H1 (cell line): ENCODE measurements around the gene DPP10.

Source experiments
- CTCF ChIP-seq, 3 experiments: IDR thresholded peaks; 1 replicate in 2 of 3; 2 replicates in 1 of 3; pipeline versions ENCODE4 v1.5.1 to v1.6.1; 2011; ENCODE audit warnings: low read length in 3 of 3, mild to moderate bottlenecking in 3 of 3, inconsistent platforms in 2 of 3, low read depth in 1 of 3, moderate library complexity in 1 of 3; ENCODE audit not compliant: insufficient read depth in 1 of 3; ENCODE audit errors: control extremely low read depth in 1 of 3
- EZH2 ChIP-seq: fragments of 200-600 bp; sonication (generic); IDR thresholded peaks from 2 replicates; pipeline ENCODE4 v1.7.1; 2012; ENCODE audit warnings: low read depth, mild to moderate bottlenecking, moderate library complexity, low read length, inconsistent platforms; ENCODE audit not compliant: severe bottlenecking
- POLR2A ChIP-seq, 2 experiments: IDR thresholded peaks; 1 replicate in 1 of 2; 2 replicates in 1 of 2; pipeline ENCODE4 v1.6.1; 2011; ENCODE audit warnings: low read depth in 2 of 2, low read length in 2 of 2, mild to moderate bottlenecking in 2 of 2; ENCODE audit errors: control extremely low read depth in 1 of 2
- POLR2AphosphoS5 ChIP-seq: IDR thresholded peaks from 2 replicates; pipeline ENCODE4 v1.6.1; 2011; ENCODE audit warnings: low read depth, low read length
- ZNF274 ChIP-seq: IDR thresholded peaks from 2 replicates; pipeline ENCODE4 v1.7.0; 2012; ENCODE audit warnings: low read length, borderline replicate concordance; ENCODE audit errors: extremely low read depth

GRCh38 chr2:114805195-114805594 lies 362.8 kb downstream of the DPP10 start:
- no peak for TF ChIP-seq CTCF (IDR thresholded peaks at IDR 0.05; ENCODE audit: control extremely low read depth in 1 of 3, insufficient read depth in 1 of 3, low read depth in 1 of 3, low read length in 3 of 3)
- no peak for TF ChIP-seq POLR2A (IDR thresholded peaks at IDR 0.05; ENCODE audit: control extremely low read depth in 1 of 2, low read depth in 2 of 2, low read length in 2 of 2)
- TF ChIP-seq POLR2AphosphoS5 = no peak
- TF ChIP-seq ZNF274 = no peak
- TF ChIP-seq EZH2 = no peak
